Endodermal cell (in vitro differentiated cells): Measurements from ENCODE around the gene KIF6. TPM values are rescaled to one million over a fixed set of nuclear protein-coding genes. Genes with fewer than 3 reads are reported as not detected.

Source experiments
- DNase-seq: peaks from one replicate; pipeline ENCODE4 v3.0.0-alpha.2; 2017
- H3K27ac ChIP-seq: 2 replicates; pipeline ENCODE4 v1.5.1; 2013; ENCODE audit warnings: mild to moderate bottlenecking, low read depth, low read length, moderate library complexity
- H3K27me3 ChIP-seq: 2 replicates; pipeline ENCODE4 v1.6.1; 2013; ENCODE audit warnings: mild to moderate bottlenecking, low read length, moderate library complexity; ENCODE audit not compliant: insufficient read depth, control insufficient read depth, poor library complexity, severe bottlenecking
- H3K36me3 ChIP-seq: 2 replicates; pipeline ENCODE4 v1.7.0; 2013; ENCODE audit warnings: mild to moderate bottlenecking, low read length, moderate library complexity; ENCODE audit not compliant: control insufficient read depth, insufficient read depth
- H3K4me1 ChIP-seq: one replicate; pipeline ENCODE4 v1.7.0; 2013; ENCODE audit warnings: low read length; ENCODE audit not compliant: control insufficient read depth, insufficient read depth
- H3K4me3 ChIP-seq: 2 replicates; pipeline ENCODE4 v1.5.1; 2013; ENCODE audit warnings: mild to moderate bottlenecking, low read length, moderate library complexity
- H3K9ac ChIP-seq: 2 replicates; pipeline ENCODE4 v1.6.1; 2013; ENCODE audit warnings: mild to moderate bottlenecking, low read length, moderate library complexity; ENCODE audit not compliant: poor library complexity, severe bottlenecking; ENCODE audit errors: extremely low read depth
- H3K9me3 ChIP-seq: 2 replicates; pipeline ENCODE4 v1.6.1; 2013; ENCODE audit warnings: mild to moderate bottlenecking, low read length, moderate library complexity; ENCODE audit not compliant: control insufficient read depth
- H3K27ac Mint-ChIP-seq: 2 replicates; pipeline ENCODE4 v1.8.0; 2020; ENCODE audit warnings: mixed read lengths
- H3K27me3 Mint-ChIP-seq: 2 replicates; pipeline ENCODE4 v1.8.0; 2021; ENCODE audit warnings: mild to moderate bottlenecking, mixed read lengths; ENCODE audit not compliant: insufficient read depth
- H3K36me3 Mint-ChIP-seq: 2 replicates; pipeline ENCODE4 v1.8.0; 2020; ENCODE audit warnings: low read depth, mixed read lengths
- H3K4me1 Mint-ChIP-seq: 2 replicates; pipeline ENCODE4 v1.8.0; 2020; ENCODE audit warnings: mixed read lengths
- H3K4me3 Mint-ChIP-seq: 2 replicates; pipeline ENCODE4 v1.8.0; 2020; ENCODE audit warnings: mild to moderate bottlenecking, moderate library complexity, mixed read lengths
- H3K9me3 Mint-ChIP-seq: 2 replicates; pipeline ENCODE4 v1.8.0; 2020; ENCODE audit warnings: mild to moderate bottlenecking, mixed read lengths
- WGBS, 2 experiments: methylation state at CpG; one replicate each; pipeline versions ENCODE4 v1.1.5 to v1.1.7; 2013; ENCODE audit warnings: missing lambda C conversion rate in 2 of 2, mixed read lengths in 1 of 2; ENCODE audit not compliant: insufficient coverage in 1 of 2, insufficient read length in 1 of 2; 5-methylcytosine and 5-hydroxymethylcytosine counted together
- total RNA-seq, 2 donors: library from RNA; stranded (reverse); fragmentation: NEBNext Ultra II Directional in 1 of 2; extraction: Animal tissue kit (Norgen Biotek cat#: 25700) in 1 of 2; gene quantifications; 2 replicates in 1 of 2; 3 replicates in 1 of 2; pipeline ENCODE4 v1.2.1, GENCODE V29; 2021
- TF ChIP-seq, protein P1 (sequence below): fragments of 200-600 bp; sonication (generic); conservative IDR thresholded peaks from 2 replicates; pipeline ENCODE4 v1.5.0; 2021; ENCODE audit warnings: antibody characterized with exemption, mild to moderate bottlenecking

The KIF6 gene
- total RNA-seq, 2 donors from 2014 or later, result 0.62 to 1.1 TPM

DNA sequence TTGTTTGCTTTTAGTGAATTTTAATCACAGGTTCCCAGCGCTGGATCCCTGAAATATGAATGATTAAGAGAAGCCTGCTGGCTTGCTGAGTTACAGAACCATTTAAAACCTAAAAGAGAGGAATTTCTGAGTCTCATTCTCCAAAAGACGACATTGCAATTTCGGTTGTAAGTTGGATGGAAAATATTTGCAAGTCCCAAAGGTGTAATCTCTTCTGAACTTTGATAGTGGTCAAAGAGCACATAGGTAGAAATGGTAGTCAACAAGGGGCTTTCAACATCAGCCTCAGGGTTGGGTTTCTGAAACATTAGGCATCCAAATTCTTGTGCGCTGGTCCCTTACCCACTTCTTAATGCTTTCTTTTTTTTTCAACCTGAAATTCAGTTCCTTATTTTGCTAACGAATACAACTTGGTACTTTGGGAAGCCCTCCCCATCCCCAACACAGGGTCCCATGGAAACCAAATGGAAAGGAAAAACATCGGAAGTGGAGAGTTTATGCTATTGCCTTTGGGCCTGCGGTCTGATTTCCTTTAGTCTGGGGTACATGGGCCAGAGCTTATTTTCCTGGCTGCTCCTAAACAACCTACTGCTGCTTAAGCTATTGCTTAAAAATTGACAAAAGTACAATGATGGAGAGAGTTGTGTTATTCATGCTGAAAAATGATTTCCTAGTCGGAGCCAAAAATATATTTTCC, 285.7 kb downstream of the KIF6 start:
- Mint-ChIP-seq H3K4me1 (no peaks in the 10 kb centered on the region), H3K27ac (no peak overlapping the region), H3K9me3 (peaks cover 8% of the 10 kb centered on the region), H3K27me3 (peaks cover 4% of the 10 kb centered on the region), H3K4me3 (no peak overlapping the region), H3K36me3 (no peaks in the 10 kb centered on the region)
- no peak for DNase-seq
- Histone ChIP-seq H3K27me3 (no peaks in the 10 kb centered on the region), H3K9ac (no peak overlapping the region), H3K9me3 (peaks cover 6% of the 10 kb centered on the region), H3K4me1 (no peaks in the 10 kb centered on the region), H3K36me3 (no peaks in the 10 kb centered on the region), H3K4me3 (no peak overlapping the region), H3K27ac (no peak overlapping the region)
- WGBS, 2 experiments, result 92 to 97% methylated on average over 6 to 8 of the region's 8 CpGs
- TF ChIP-seq, protein P1, sequence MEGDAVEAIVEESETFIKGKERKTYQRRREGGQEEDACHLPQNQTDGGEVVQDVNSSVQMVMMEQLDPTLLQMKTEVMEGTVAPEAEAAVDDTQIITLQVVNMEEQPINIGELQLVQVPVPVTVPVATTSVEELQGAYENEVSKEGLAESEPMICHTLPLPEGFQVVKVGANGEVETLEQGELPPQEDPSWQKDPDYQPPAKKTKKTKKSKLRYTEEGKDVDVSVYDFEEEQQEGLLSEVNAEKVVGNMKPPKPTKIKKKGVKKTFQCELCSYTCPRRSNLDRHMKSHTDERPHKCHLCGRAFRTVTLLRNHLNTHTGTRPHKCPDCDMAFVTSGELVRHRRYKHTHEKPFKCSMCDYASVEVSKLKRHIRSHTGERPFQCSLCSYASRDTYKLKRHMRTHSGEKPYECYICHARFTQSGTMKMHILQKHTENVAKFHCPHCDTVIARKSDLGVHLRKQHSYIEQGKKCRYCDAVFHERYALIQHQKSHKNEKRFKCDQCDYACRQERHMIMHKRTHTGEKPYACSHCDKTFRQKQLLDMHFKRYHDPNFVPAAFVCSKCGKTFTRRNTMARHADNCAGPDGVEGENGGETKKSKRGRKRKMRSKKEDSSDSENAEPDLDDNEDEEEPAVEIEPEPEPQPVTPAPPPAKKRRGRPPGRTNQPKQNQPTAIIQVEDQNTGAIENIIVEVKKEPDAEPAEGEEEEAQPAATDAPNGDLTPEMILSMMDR, result no peak

DNA sequence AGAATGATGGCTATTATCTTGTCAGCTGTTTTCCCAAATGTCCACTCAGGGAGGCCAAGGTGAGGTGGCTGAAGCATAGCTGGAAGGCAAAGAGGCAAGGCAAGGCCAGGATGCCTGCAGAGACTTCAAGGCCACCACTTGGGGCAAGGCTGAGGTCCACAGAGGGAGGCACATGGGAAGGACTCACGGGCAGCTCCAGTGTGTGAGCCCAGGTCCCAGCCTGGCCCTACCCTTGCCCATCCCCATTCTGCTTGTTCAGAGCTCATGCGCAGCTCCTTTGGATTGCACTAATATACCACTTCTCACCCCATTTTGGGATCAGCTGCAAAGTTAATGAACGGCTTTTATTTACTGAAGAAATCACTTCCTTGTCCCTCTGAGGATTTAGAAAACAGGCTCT, 291.6 kb downstream of the KIF6 start:
- Histone ChIP-seq H3K27ac (no peak overlapping the region), H3K9ac (no peak overlapping the region), H3K9me3 (peaks cover 6% of the 10 kb centered on the region), H3K4me1 (no peaks in the 10 kb centered on the region), H3K36me3 (no peaks in the 10 kb centered on the region), H3K4me3 (no peak overlapping the region), H3K27me3 (no peaks in the 10 kb centered on the region)
- DNase-seq, result no peak
- H3K27ac Mint-ChIP-seq, result no peak overlapping the region
- TF ChIP-seq, protein P1, result no peak
- H3K4me3 Mint-ChIP-seq, result no peak overlapping the region
- WGBS, 2 experiments, result 89 to 94% methylated on average over 1 to 3 of the region's 3 CpGs
- H3K27me3 Mint-ChIP-seq, result no peaks in the 10 kb centered on the region
- peaks cover 8% of the 10 kb centered on the region for H3K9me3 Mint-ChIP-seq
- no peaks in the 10 kb centered on the region for H3K36me3 Mint-ChIP-seq
- H3K4me1 Mint-ChIP-seq, result no peaks in the 10 kb centered on the region

DNA sequence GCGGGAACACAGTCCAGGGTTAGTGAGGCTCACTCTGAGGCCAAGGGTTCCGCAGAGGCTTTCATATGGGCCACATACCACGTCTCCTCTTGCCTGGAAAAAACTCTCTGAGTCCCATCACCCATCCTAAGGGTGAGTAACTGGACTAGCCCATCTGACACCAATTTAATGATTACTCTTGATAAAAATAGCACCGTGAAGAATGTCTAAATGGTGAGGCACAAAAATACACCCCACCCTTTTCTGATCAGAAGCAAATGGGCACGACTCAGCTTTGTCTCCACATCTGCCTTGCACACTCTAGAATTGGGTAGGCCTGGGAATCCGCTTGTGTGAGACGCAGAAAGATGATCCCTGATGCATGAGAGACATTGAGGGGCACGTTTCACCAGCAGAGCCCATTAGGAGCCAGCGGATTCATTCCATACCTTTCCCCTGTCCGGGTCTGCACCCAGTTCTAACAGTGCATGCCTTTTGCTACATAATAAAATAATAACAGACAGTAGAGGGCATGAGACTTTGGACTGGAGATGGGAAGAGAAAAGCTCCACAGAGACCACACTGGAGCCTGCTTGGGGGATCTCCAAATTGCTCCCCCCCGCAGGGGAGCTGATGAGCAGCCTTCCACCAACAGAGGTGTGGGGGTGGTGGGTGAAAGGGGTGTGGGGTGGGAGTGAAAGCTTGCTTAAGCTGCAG, 292.7 kb downstream of the KIF6 start:
- no peaks in the 10 kb centered on the region for H3K36me3 Mint-ChIP-seq

More for the DNA sequence above, 292.7 kb downstream of the KIF6 start:
- DNase-seq, result no peak
- no peaks in the 10 kb centered on the region for H3K36me3 ChIP-seq
- H3K27ac ChIP-seq, result no peak overlapping the region
- 90 to 100% methylated on average over 6 to 11 of the region's 11 CpGs for WGBS, 2 experiments
- no peak overlapping the region for H3K4me3 ChIP-seq
- Mint-ChIP-seq H3K27ac (no peak overlapping the region), H3K27me3 (no peaks in the 10 kb centered on the region), H3K4me3 (no peak overlapping the region), H3K4me1 (no peaks in the 10 kb centered on the region), H3K9me3 (peaks cover 8% of the 10 kb centered on the region)
- TF ChIP-seq, protein P1, result no peak
- no peaks in the 10 kb centered on the region for H3K4me1 ChIP-seq
- no peak overlapping the region for H3K9ac ChIP-seq
- H3K9me3 ChIP-seq, result peaks cover 6% of the 10 kb centered on the region
- no peaks in the 10 kb centered on the region for H3K27me3 ChIP-seq
